ENCODE results near the gene HNRNPDL.

DNA sequence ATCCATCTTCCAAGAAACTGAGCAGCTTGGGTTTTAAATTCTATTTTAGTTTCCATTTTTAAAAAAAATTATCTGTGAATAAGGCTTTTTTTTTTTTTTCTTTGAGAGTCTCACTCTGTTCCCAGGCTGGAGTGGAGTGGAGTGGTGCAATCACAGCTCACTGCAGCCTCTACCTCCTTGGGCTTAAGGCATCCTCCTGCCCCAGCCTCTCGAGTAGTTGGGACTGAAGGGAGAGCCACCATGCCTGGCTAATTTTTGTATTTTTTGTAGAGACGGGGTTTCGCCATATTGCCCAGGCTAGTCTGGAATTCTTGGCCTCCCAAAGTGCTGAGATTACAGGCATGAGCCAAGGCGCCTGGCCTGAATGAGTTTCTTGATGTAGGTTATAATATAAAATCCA is 1.6 kb upstream of the HNRNPDL start:
- TF ChIP-seq, protein P1, sequence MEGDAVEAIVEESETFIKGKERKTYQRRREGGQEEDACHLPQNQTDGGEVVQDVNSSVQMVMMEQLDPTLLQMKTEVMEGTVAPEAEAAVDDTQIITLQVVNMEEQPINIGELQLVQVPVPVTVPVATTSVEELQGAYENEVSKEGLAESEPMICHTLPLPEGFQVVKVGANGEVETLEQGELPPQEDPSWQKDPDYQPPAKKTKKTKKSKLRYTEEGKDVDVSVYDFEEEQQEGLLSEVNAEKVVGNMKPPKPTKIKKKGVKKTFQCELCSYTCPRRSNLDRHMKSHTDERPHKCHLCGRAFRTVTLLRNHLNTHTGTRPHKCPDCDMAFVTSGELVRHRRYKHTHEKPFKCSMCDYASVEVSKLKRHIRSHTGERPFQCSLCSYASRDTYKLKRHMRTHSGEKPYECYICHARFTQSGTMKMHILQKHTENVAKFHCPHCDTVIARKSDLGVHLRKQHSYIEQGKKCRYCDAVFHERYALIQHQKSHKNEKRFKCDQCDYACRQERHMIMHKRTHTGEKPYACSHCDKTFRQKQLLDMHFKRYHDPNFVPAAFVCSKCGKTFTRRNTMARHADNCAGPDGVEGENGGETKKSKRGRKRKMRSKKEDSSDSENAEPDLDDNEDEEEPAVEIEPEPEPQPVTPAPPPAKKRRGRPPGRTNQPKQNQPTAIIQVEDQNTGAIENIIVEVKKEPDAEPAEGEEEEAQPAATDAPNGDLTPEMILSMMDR (IDR thresholded peaks at IDR 0.05; ENCODE audit: low read depth, low read length, poor library complexity, severe bottlenecking), result no peak
- no peak for TF ChIP-seq EZH2phosphoT487 (IDR thresholded peaks at IDR 0.05; ENCODE audit: borderline replicate concordance, low read length)

All from DOHH2 (cell line).